SK-N-SH (cell line): ENCODE data around the gene ADAMTS14. TPM values are rescaled to one million over a fixed set of nuclear protein-coding genes. Genes with fewer than 3 reads are reported as not detected.
A peak's percentile ranks its signal among the peaks of the same experiment; 100 is the strongest.

ENCODE experiments used
- CTCF ChIA-PET: fragments of 300-600, 350-600 bp; formaldehyde crosslinking; extraction: SDS; loops from one replicate; lab custom pipeline; 2021; lab: Yijun Ruan, JAX
- POLR2A ChIA-PET: fragments of 350-600 bp; sonication (Branson Sonifier 250); formaldehyde crosslinking; extraction: SDS; loops from one replicate; lab custom pipeline; 2020; ENCODE audit warnings: antibody characterized with exemption, inconsistent platforms; lab: Yijun Ruan, JAX
- DNase-seq: peaks from one replicate; pipeline ENCODE4 v3.0.0; 2012
- H2AFZ ChIP-seq: fragments of 200-600 bp; sonication (generic); 2 replicates; pipeline ENCODE4 v1.8.1; 2016; ENCODE audit warnings: antibody characterized with exemption, mild to moderate bottlenecking, low read depth
- H3F3A ChIP-seq: fragments of 200-600 bp; sonication (generic); replicated peaks from 2 replicates; pipeline ENCODE3; 2016; ENCODE audit warnings: antibody characterized with exemption, mild to moderate bottlenecking; ENCODE audit not compliant: insufficient read depth
- H3K27ac ChIP-seq, 2 experiments: fragments of 200-500 bp in 1 of 2; fragments of 200-600 bp in 1 of 2; sonication (Bioruptor generic) in 1 of 2; sonication (generic), shearing (Covaris generic) in 1 of 2; 2 replicates each; pipeline versions ENCODE4 v1.5.1 to v1.6.1; 2014 to 2016; ENCODE audit warnings: low read depth in 2 of 2, inconsistent platforms in 1 of 2, low read length in 1 of 2, mild to moderate bottlenecking in 1 of 2, mixed read lengths in 1 of 2
- H3K27me3 ChIP-seq: fragments of 200-600 bp; sonication (generic), shearing (Covaris generic); 2 replicates; pipeline ENCODE4 v1.6.1; 2016; ENCODE audit warnings: mixed run types; ENCODE audit not compliant: insufficient read depth
- H3K36me3 ChIP-seq, 2 experiments: fragments of 200-500 bp in 1 of 2; fragments of 200-600 bp in 1 of 2; sonication (Bioruptor generic) in 1 of 2; sonication (generic) in 1 of 2; replicated peaks in 1 of 2; 2 replicates each; pipeline versions ENCODE3 to v1.5.1; 2014 to 2016; ENCODE audit warnings: low read length in 1 of 2, mild to moderate bottlenecking in 1 of 2; ENCODE audit not compliant: insufficient read depth in 2 of 2, control insufficient read depth in 1 of 2
- H3K4me1 ChIP-seq, 2 experiments: fragments of 200-500 bp in 1 of 2; fragments of 200-600 bp in 1 of 2; sonication (Bioruptor generic) in 1 of 2; sonication (generic), shearing (Covaris generic) in 1 of 2; 2 replicates each; pipeline versions ENCODE4 v1.5.1 to v1.6.1; 2014 to 2016; ENCODE audit warnings: low read depth in 1 of 2, low read length in 1 of 2, mixed run types in 1 of 2; ENCODE audit not compliant: insufficient read depth in 2 of 2, control insufficient read depth in 1 of 2
- H3K4me2 ChIP-seq: fragments of 200-600 bp; sonication (generic), shearing (Covaris generic); 2 replicates; pipeline ENCODE4 v1.6.1; 2017; ENCODE audit warnings: mixed run types
- H3K4me3 ChIP-seq, 2 experiments: fragments of 200-500 bp in 1 of 2; fragments of 200-600 bp in 1 of 2; sonication (Bioruptor generic) in 1 of 2; sonication (generic), shearing (Covaris generic) in 1 of 2; 2 replicates each; pipeline versions ENCODE4 v1.5.1 to v1.8.1; 2014 to 2016; ENCODE audit warnings: low read depth in 2 of 2, inconsistent platforms in 1 of 2, low read length in 1 of 2, mild to moderate bottlenecking in 1 of 2, mixed read lengths in 1 of 2, moderate library complexity in 1 of 2
- H3K79me2 ChIP-seq: fragments of 200-600 bp; sonication (generic); 2 replicates; pipeline ENCODE4 v1.8.1; 2017; ENCODE audit warnings: mild to moderate bottlenecking; ENCODE audit not compliant: insufficient read depth
- H3K9ac ChIP-seq: fragments of 200-600 bp; sonication (generic); 2 replicates; pipeline ENCODE4 v1.6.1; 2017; ENCODE audit warnings: mixed run types
- H3K9me2 ChIP-seq: fragments of 200-600 bp; sonication (generic); 2 replicates; pipeline ENCODE4 v1.6.1; 2017; ENCODE audit warnings: mixed run types
- H3K9me3 ChIP-seq: fragments of 200-600 bp; sonication (generic); 2 replicates; pipeline ENCODE4 v1.6.1; 2017; ENCODE audit warnings: mixed run types, mild to moderate bottlenecking, moderate library complexity
- H4K20me1 ChIP-seq: fragments of 200-600 bp; sonication (generic); 2 replicates; pipeline ENCODE4 v1.6.1; 2017; ENCODE audit warnings: mild to moderate bottlenecking, mixed run types; ENCODE audit not compliant: insufficient read depth
- CHD2 ChIP-seq: fragments of 150-350 bp; IDR thresholded peaks from 2 replicates; pipeline ENCODE4 v1.6.1; 2018; ENCODE audit warnings: low read length; ENCODE audit not compliant: partially characterized antibody
- ELF1 ChIP-seq: IDR thresholded peaks from 2 replicates; pipeline ENCODE4 v1.4.0; 2012
- FOSL2 ChIP-seq: IDR thresholded peaks from 2 replicates; pipeline ENCODE4 v1.4.0; 2012; ENCODE audit warnings: low read depth, mild to moderate bottlenecking, moderate library complexity, borderline replicate concordance
- FOXJ3 ChIP-seq: sonication (generic); formaldehyde crosslinking; IDR thresholded peaks from 2 replicates; pipeline ENCODE4 v1.5.1; 2020; ENCODE audit warnings: mild to moderate bottlenecking, missing genetic modification reagents
- GATA2 ChIP-seq: sonication (generic); formaldehyde crosslinking; IDR thresholded peaks from 2 replicates; pipeline ENCODE4 v1.5.0; 2020; ENCODE audit warnings: mild to moderate bottlenecking, missing genetic modification reagents
- JUND ChIP-seq: IDR thresholded peaks from 2 replicates; pipeline ENCODE4 v1.4.0; 2012
- MXI1 ChIP-seq: IDR thresholded peaks from 2 replicates; pipeline ENCODE4 v1.6.1; 2012; ENCODE audit warnings: mild to moderate bottlenecking, low read depth, low read length, improper control_type of control experiment
- NFIC ChIP-seq: IDR thresholded peaks from 2 replicates; pipeline ENCODE4 v1.4.0; 2012; ENCODE audit warnings: borderline replicate concordance
- POLR2AphosphoS5 ChIP-seq: IDR thresholded peaks from 2 replicates; pipeline ENCODE4 v1.6.1; 2012; ENCODE audit warnings: low read depth, low read length
- RCOR1 ChIP-seq: fragments of 150-350 bp; IDR thresholded peaks from 2 replicates; pipeline ENCODE4 v1.6.1; 2017; ENCODE audit warnings: antibody characterized with exemption, low read length
- SIN3A ChIP-seq: IDR thresholded peaks from 2 replicates; pipeline ENCODE4 v1.6.1; 2012; ENCODE audit warnings: low read depth, mild to moderate bottlenecking, low read length, moderate library complexity, borderline replicate concordance
- SMC3 ChIP-seq: IDR thresholded peaks from 2 replicates; pipeline ENCODE4 v1.6.1; 2012; ENCODE audit warnings: low read depth, low read length, improper control_type of control experiment
- TAF1 ChIP-seq: IDR thresholded peaks from 2 replicates; pipeline ENCODE4 v1.6.1; 2012; ENCODE audit warnings: low read depth, mild to moderate bottlenecking, low read length, moderate library complexity, borderline replicate concordance
- TCF12 ChIP-seq: IDR thresholded peaks from 2 replicates; pipeline ENCODE4 v1.4.0; 2012
- WGBS: methylation state at CpG from one replicate; pipeline ENCODE4 v1.1.6; 2017; ENCODE audit warnings: low lambda C conversion rate; 5-methylcytosine and 5-hydroxymethylcytosine counted together
- polyA plus RNA-seq, 3 experiments: library from polyadenylated mRNA; depleted of rRNA; stranded (reverse); fragments of >200 nt; gene quantifications; 2 replicates each; pipeline ENCODE4 v1.2.3, GENCODE V29; 2012
- TF ChIP-seq, protein P1 (sequence below): IDR thresholded peaks from 2 replicates; pipeline ENCODE4 v1.6.1; 2012; ENCODE audit warnings: mild to moderate bottlenecking, low read depth, low read length, moderate library complexity
- TF ChIP-seq, protein P2 (sequence below): IDR thresholded peaks from 2 replicates; pipeline ENCODE4; 2012
- TF ChIP-seq, protein P3 (sequence below): IDR thresholded peaks from 2 replicates; pipeline ENCODE4 v1.4.0; 2012; ENCODE audit warnings: low read depth

The ADAMTS14 gene
- polyA plus RNA-seq, 1 of the 3 experiments (the other 2 are of a cell fraction): 1.1 TPM

DNA sequence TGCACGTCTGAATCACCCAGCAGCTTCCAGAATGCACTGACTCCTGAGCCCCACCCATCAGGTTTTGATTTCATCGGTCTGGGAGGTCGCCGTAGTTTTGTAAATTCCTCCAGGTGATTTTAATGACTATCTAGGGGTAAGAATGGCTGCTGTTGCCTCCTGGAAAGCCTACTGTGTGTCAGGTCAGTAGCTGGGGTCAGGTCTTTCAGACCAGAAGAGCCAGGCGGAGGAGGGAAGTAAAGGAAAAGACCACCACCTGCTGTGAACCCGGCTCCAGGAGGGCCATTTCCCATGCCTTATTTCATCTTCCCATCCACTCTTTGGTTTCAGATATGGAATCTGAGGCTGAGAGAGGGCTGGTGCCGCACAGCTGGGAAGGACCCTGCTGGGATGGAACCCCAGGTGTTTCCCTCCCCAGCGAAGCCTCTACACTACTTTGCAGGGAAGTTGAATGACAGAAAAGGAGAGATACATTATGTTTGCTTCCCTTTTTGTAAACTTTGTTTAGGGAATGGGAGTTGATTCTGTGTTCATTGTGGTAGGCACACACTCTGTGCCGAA is 19.8 kb downstream of the ADAMTS14 start:
- WGBS: 68% methylated on average over 9 of the region's 9 CpGs

DNA sequence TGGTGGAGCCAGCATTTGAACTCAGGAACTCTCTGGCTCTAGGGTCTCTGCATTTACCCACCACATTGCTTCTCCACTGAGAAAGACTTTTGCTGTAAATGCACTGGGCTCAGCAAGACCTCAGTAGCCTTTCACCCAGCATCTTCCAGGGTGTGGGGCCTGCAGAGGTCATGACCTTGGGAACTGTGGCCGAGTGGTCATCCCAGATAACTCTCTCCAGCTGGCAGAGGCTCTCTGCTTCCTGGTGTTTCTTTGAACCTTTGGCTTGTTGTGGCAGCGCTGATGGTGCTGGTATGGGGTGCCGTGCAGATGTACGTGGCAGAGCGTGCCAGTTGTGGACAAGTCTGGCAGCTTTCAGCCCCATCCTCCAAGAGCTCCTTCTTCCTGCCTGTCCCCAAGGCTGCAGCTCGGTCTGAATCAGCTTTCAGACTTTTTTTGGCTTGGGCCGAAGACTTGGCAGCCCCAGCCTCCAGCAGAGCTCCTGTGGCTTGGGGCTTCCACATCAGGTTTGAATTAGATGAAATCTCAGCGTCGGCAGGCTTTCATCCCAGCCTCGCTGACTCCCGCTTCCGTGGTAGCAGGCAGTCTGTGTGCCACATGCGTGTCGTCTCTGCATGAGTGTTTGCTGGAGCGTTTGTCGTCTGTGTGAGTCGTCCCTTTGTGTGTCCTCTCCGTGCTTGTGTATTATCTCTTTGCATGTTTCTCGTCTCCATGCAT is 21.5 kb downstream of the ADAMTS14 start:
- Histone ChIP-seq H3K27ac (peak overlapping the region; percentile 46 to 99; a peak in 3 of 4 replicates), H2AFZ (no peak overlapping the region), H3K9ac (no peak overlapping the region), H3K9me3 (no peaks in the 10 kb centered on the region), H3F3A (peaks cover 16% of the 10 kb centered on the region), H4K20me1 (no peaks in the 10 kb centered on the region), H3K4me1 (peaks cover 7 to 93% of the 10 kb centered on the region in 2 experiments), H3K27me3 (0 out of 2 replicates have a peak, but pooled peaks cover 4% of the 10 kb centered on the region), H3K79me2 (no peaks in the 10 kb centered on the region), H3K4me2 (peak overlapping the region; percentile 69), H3K9me2 (no peaks in the 10 kb centered on the region), H3K36me3 (no peaks in the 10 kb centered on the region), H3K4me3 (peak overlapping the region in 1 of 2 experiments; percentile 37; a peak in 2 of 4 replicates)
- WGBS: 12% methylated on average over 15 of the region's 19 CpGs
- DNase-seq: peak; percentile 90
- POLR2A ChIA-PET: interaction anchor here (0.8 to 1.2 kb wide), 6 partner anchors 9 to 131 kb away, joined by 3 to 7 read pairs (median 4); no protein-coding TSS in a partner anchor
- CTCF ChIA-PET: interaction anchor here (0.6 to 1.3 kb wide), 3 partner anchors 65 to 144 kb away, joined by 3 to 6 read pairs (median 3); no protein-coding TSS in a partner anchor
- TF ChIP-seq NFIC (peak; percentile 92), RCOR1 (peak; percentile 88), JUND (peak; percentile 62), ELF1 (peak; percentile 24; the same call in 1 of the 2 replicates), GATA2 (CRISPR knock-in tag) (peak; percentile 96), POLR2AphosphoS5 (peak; percentile 92), SMC3 (no peak), TCF12 (peak; percentile 99), SIN3A (no peak), FOSL2 (no peak; the same call in 1 of the 2 replicates), CHD2 (peak; percentile 82), FOXJ3 (peak; percentile 84; the same call in 1 of the 2 replicates), MXI1 (peak; percentile 79; the same call in 1 of the 2 replicates)
- TF ChIP-seq, protein P1, sequence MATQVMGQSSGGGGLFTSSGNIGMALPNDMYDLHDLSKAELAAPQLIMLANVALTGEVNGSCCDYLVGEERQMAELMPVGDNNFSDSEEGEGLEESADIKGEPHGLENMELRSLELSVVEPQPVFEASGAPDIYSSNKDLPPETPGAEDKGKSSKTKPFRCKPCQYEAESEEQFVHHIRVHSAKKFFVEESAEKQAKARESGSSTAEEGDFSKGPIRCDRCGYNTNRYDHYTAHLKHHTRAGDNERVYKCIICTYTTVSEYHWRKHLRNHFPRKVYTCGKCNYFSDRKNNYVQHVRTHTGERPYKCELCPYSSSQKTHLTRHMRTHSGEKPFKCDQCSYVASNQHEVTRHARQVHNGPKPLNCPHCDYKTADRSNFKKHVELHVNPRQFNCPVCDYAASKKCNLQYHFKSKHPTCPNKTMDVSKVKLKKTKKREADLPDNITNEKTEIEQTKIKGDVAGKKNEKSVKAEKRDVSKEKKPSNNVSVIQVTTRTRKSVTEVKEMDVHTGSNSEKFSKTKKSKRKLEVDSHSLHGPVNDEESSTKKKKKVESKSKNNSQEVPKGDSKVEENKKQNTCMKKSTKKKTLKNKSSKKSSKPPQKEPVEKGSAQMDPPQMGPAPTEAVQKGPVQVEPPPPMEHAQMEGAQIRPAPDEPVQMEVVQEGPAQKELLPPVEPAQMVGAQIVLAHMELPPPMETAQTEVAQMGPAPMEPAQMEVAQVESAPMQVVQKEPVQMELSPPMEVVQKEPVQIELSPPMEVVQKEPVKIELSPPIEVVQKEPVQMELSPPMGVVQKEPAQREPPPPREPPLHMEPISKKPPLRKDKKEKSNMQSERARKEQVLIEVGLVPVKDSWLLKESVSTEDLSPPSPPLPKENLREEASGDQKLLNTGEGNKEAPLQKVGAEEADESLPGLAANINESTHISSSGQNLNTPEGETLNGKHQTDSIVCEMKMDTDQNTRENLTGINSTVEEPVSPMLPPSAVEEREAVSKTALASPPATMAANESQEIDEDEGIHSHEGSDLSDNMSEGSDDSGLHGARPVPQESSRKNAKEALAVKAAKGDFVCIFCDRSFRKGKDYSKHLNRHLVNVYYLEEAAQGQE: 0 out of 2 replicates have a peak, but pooled peaks have one; percentile 41
- TF ChIP-seq, protein P2, sequence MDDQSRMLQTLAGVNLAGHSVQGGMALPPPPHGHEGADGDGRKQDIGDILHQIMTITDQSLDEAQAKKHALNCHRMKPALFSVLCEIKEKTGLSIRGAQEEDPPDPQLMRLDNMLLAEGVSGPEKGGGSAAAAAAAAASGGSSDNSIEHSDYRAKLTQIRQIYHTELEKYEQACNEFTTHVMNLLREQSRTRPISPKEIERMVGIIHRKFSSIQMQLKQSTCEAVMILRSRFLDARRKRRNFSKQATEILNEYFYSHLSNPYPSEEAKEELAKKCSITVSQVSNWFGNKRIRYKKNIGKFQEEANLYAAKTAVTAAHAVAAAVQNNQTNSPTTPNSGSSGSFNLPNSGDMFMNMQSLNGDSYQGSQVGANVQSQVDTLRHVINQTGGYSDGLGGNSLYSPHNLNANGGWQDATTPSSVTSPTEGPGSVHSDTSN: peak; percentile 83
- TF ChIP-seq, protein P3, sequence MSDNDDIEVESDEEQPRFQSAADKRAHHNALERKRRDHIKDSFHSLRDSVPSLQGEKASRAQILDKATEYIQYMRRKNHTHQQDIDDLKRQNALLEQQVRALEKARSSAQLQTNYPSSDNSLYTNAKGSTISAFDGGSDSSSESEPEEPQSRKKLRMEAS: peak; percentile 87

More for the DNA sequence above, 19.8 kb downstream of the ADAMTS14 start:
- no peak overlapping the region for H3K4me2 ChIP-seq
- H3K27me3 ChIP-seq: 0 out of 2 replicates have a peak, but pooled peaks cover 4% of the 10 kb centered on the region
- no peaks in the 10 kb centered on the region for H3K79me2 ChIP-seq
- H3K4me3 ChIP-seq: no peak overlapping the region
- H3K4me1 ChIP-seq: peaks cover 7 to 79% of the 10 kb centered on the region in 2 experiments
- peak overlapping the region in 1 of 2 experiments; percentile 99; a peak in 2 of 4 replicates for H3K27ac ChIP-seq
- no peak for DNase-seq
- POLR2A ChIA-PET: interaction anchor here (0.7 kb wide), 1 partner anchor 130 kb away, joined by 3 read pairs; no protein-coding TSS in a partner anchor
- no peaks in the 10 kb centered on the region for H3K9me2 ChIP-seq
- H3F3A ChIP-seq: peaks cover 16% of the 10 kb centered on the region
- H3K9ac ChIP-seq: no peak overlapping the region
- H2AFZ ChIP-seq: no peak overlapping the region
- H3K36me3 ChIP-seq: no peaks in the 10 kb centered on the region
- no peaks in the 10 kb centered on the region for H3K9me3 ChIP-seq
- no peaks in the 10 kb centered on the region for H4K20me1 ChIP-seq
- CTCF ChIA-PET: interaction anchor here (1.7 kb wide), 1 partner anchor 230 kb away, joined by 7 read pairs; no protein-coding TSS in a partner anchor
- TF ChIP-seq, protein P3: no peak
- TF ChIP-seq SIN3A (no peak), TAF1 (no peak), MXI1 (no peak)
